ENCODE results near the gene DYRK1A. TPM values are rescaled to one million over a fixed set of nuclear protein-coding genes. Genes with fewer than 3 reads are reported as not detected.

DYRK1A gene
- total RNA-seq, 3 donors from 2014 or later = 53.8 to 60.1 (median 56.1) TPM

DNA sequence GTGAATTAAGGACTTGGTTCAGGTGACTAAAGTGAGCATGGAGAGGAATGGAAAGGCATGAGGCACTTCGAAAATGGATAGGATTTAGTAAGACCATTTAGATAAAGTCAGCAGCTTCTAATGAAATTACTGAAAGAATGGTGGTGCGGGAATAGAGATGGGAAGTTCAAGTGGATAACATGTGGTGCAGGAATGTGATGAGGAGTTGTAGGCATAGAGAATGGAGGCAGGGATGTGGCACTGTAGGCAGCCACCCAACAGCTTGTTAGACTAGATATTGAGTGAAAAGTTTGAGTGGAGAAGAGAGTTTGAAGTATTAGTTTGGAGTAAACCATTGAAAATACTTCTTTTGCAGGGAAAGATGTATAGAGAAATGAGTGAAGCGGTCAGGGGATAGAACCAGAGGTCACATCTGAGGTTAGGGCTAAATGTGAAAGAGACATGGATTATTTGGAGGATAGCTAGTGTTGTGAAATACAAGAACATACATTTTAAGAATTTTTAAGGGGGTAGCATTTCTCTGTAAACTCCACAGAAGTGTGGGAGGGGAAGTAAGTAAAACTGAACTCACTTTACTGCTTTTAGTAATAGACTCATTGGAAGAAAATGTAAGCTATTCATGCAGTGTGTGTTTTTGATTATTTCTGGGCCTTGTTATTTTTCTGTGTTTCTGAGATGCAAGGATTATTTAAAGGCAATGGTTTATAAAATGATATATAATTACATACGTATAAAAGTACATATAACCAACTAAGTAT, 46.2 kb downstream of the DYRK1A start:
- Mint-ChIP-seq H3K27me3 (ENCODE audit: low read depth) (no peaks in the 10 kb centered on the region), H3K4me3 (no peak overlapping the region), H3K9me3 (no peaks in the 10 kb centered on the region), H3K36me3 (ENCODE audit: insufficient read depth) (peaks cover 10% of the 10 kb centered on the region), H3K4me1 (ENCODE audit: low read depth) (peaks cover 79% of the 10 kb centered on the region)
- ATAC-seq = no peak
- no peak for DNase-seq

GRCh38 chr21:37413553-37414291, 47.1 kb downstream of the DYRK1A start:
- Mint-ChIP-seq H3K4me3 (no peak overlapping the region), H3K27me3 (ENCODE audit: low read depth) (no peaks in the 10 kb centered on the region), H3K36me3 (ENCODE audit: insufficient read depth) (peaks cover 8% of the 10 kb centered on the region), H3K9me3 (no peaks in the 10 kb centered on the region), H3K4me1 (ENCODE audit: low read depth) (peaks cover 79% of the 10 kb centered on the region)
- ATAC-seq = no peak
- DNase-seq = no peak

GRCh38 chr21:37414292-37415253, 48.0 kb downstream of the DYRK1A start:
- ATAC-seq (peak; percentile 58 to 59), DNase-seq (no peak)
- peaks cover 7% of the 10 kb centered on the region for H3K36me3 Mint-ChIP-seq (ENCODE audit: insufficient read depth)
- no peaks in the 10 kb centered on the region for H3K27me3 Mint-ChIP-seq (ENCODE audit: low read depth)
- peaks cover 83% of the 10 kb centered on the region for H3K4me1 Mint-ChIP-seq (ENCODE audit: low read depth)
- H3K9me3 Mint-ChIP-seq = no peaks in the 10 kb centered on the region
- no peak overlapping the region for H3K4me3 Mint-ChIP-seq

- DNase-seq (no peak), ATAC-seq (no peak)
- Mint-ChIP-seq H3K4me3 (no peak overlapping the region), H3K9me3 (no peaks in the 10 kb centered on the region), H3K4me1 (ENCODE audit: low read depth) (peaks cover 85% of the 10 kb centered on the region), H3K36me3 (ENCODE audit: insufficient read depth) (peaks cover 10% of the 10 kb centered on the region), H3K27me3 (ENCODE audit: low read depth) (no peaks in the 10 kb centered on the region)
These were observed 49.4 kb downstream of the DYRK1A start for GRCh38 chr21:37415939-37416338.

GRCh38 chr21:37416914-37417313, 50.3 kb downstream of the DYRK1A start:
- H3K4me1 Mint-ChIP-seq (ENCODE audit: low read depth) = peaks cover 81% of the 10 kb centered on the region
- ATAC-seq (no peak), DNase-seq (no peak)
- H3K4me3 Mint-ChIP-seq = no peak overlapping the region
- H3K9me3 Mint-ChIP-seq = no peaks in the 10 kb centered on the region
- no peaks in the 10 kb centered on the region for H3K27me3 Mint-ChIP-seq (ENCODE audit: low read depth)
- peaks cover 10% of the 10 kb centered on the region for H3K36me3 Mint-ChIP-seq (ENCODE audit: insufficient read depth)

DNA sequence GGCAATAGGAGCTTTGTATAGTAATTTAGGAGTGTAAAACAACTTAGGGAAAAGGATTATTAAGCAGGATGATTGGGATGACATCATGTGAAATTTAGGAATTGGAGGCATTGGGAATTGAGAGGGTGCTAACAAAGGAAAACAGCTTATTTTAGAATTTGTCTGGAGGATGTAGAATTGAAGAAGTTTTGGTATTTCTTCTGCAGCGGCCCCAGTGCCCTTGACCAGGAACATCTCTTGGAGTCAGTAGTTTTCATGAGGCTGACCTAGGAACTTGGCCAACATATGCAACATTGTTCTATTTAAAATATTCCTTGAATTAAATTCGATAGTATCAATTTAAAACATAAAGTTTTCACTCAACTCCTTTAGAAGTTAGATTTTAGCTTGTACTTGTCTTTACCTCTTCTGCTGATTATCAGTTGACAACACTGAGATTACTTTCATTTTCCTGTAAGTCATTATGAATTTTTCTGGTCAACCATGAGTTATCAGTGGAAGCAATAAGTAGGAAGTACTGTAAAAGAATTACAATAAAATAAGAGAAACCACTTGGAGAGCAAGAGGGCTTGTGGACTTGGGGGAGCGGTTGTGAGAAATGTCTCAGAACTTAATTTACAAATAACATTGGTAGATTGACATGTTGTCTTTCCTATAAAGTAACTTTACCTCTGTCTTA, 52.8 kb downstream of the DYRK1A start:
- H3K27me3 Mint-ChIP-seq (ENCODE audit: low read depth) = no peaks in the 10 kb centered on the region
- peak; percentile 51 to 52 for ATAC-seq
- peaks cover 73% of the 10 kb centered on the region for H3K4me1 Mint-ChIP-seq (ENCODE audit: low read depth)
- H3K9me3 Mint-ChIP-seq = no peaks in the 10 kb centered on the region
- peak overlapping the region; percentile 37 for H3K4me3 Mint-ChIP-seq
- H3K36me3 Mint-ChIP-seq (ENCODE audit: insufficient read depth) = peaks cover 21% of the 10 kb centered on the region
- no peak for DNase-seq

DNA sequence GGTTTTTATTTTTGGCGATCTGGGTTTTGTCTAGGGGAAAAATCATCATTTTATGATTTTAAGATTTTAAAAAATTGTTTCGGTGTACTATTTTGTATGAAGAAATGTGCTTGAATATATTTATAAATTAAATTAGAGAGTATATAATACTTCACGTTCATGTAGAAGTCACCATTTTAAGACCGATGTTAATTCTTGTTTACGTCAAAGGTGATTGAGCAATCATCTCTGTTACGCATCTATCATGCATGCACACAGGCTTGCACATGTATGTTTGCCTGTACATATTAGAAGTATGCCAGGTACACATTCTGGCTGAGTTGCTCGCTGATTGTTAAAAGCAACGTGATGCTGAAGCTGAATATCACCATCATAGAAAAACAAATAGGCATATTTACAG, 54.7 kb downstream of the DYRK1A start:
- no peaks in the 10 kb centered on the region for H3K9me3 Mint-ChIP-seq
- H3K4me1 Mint-ChIP-seq (ENCODE audit: low read depth) = peaks cover 59% of the 10 kb centered on the region
- no peak overlapping the region for H3K4me3 Mint-ChIP-seq
- H3K36me3 Mint-ChIP-seq (ENCODE audit: insufficient read depth) = peaks cover 28% of the 10 kb centered on the region
- ATAC-seq (no peak), DNase-seq (no peak)
- H3K27me3 Mint-ChIP-seq (ENCODE audit: low read depth) = no peaks in the 10 kb centered on the region

DNA sequence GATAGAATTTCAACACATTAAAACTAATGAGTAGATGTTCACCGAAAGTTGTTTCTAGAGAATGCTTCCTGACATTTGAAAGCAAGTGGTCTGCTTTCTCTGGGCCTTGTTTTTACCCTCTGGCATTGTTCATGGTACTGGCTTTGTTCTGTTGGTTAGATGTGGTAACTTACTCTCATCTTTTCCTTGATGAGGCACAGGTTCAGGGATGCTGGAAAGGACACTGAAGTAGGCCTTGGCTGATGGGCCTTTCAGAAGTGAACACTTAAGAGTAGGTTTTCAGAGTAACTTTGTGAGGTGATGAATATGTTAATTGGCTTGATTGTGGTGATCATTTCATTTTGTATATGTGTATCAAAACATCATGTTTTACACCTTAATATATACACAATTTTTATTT, 55.8 kb downstream of the DYRK1A start:
- no peaks in the 10 kb centered on the region for H3K9me3 Mint-ChIP-seq
- peaks cover 30% of the 10 kb centered on the region for H3K36me3 Mint-ChIP-seq (ENCODE audit: insufficient read depth)
- H3K27me3 Mint-ChIP-seq (ENCODE audit: low read depth) = no peaks in the 10 kb centered on the region
- ATAC-seq (no peak), DNase-seq (no peak)
- H3K4me3 Mint-ChIP-seq = no peak overlapping the region
- H3K4me1 Mint-ChIP-seq (ENCODE audit: low read depth) = peaks cover 58% of the 10 kb centered on the region

GRCh38 chr21:37423103-37423502, 56.5 kb downstream of the DYRK1A start:
- DNase-seq (no peak), ATAC-seq (no peak)
- Mint-ChIP-seq H3K36me3 (ENCODE audit: insufficient read depth) (peaks cover 34% of the 10 kb centered on the region), H3K27me3 (ENCODE audit: low read depth) (no peaks in the 10 kb centered on the region), H3K4me1 (ENCODE audit: low read depth) (peaks cover 55% of the 10 kb centered on the region), H3K4me3 (no peak overlapping the region), H3K9me3 (no peaks in the 10 kb centered on the region)

- Mint-ChIP-seq H3K36me3 (ENCODE audit: insufficient read depth) (peaks cover 38% of the 10 kb centered on the region), H3K4me1 (ENCODE audit: low read depth) (peaks cover 55% of the 10 kb centered on the region), H3K4me3 (no peak overlapping the region), H3K27me3 (ENCODE audit: low read depth) (no peaks in the 10 kb centered on the region), H3K9me3 (no peaks in the 10 kb centered on the region)
- no peak for ATAC-seq
- no peak for DNase-seq
These were observed 57.8 kb downstream of the DYRK1A start for GRCh38 chr21:37424396-37424795.

DNA sequence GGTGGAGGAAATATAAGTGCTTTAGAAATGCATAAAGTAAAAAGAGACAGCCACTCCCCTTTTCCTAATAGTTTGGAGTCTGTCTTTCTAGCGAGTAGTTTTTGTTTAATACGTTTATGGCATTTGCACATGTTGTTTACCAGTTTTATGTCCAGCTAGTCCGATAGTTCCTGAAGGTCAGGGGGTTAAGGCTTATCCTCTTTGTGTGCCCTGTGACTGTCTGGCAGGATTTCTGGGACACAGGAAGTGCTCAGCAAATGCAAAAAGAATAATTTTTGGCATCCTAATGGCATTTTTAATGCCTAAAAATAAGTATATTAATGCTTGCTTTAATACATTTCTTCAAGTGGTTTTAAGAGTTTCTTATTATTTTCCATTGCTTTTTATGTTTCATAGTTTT, 58.4 kb downstream of the DYRK1A start:
- no peak overlapping the region for H3K4me3 Mint-ChIP-seq
- peaks cover 52% of the 10 kb centered on the region for H3K4me1 Mint-ChIP-seq (ENCODE audit: low read depth)
- peaks cover 39% of the 10 kb centered on the region for H3K36me3 Mint-ChIP-seq (ENCODE audit: insufficient read depth)

GRCh38 chr21:37425684-37426083, 59.1 kb downstream of the DYRK1A start:
- ATAC-seq = no peak
- Mint-ChIP-seq H3K27me3 (ENCODE audit: low read depth) (no peaks in the 10 kb centered on the region), H3K9me3 (no peaks in the 10 kb centered on the region), H3K36me3 (ENCODE audit: insufficient read depth) (peaks cover 39% of the 10 kb centered on the region), H3K4me1 (ENCODE audit: low read depth) (peaks cover 53% of the 10 kb centered on the region), H3K4me3 (no peak overlapping the region)
- no peak for DNase-seq

More for the DNA sequence above, 58.4 kb downstream of the DYRK1A start:
- H3K9me3 Mint-ChIP-seq = no peaks in the 10 kb centered on the region
- H3K27me3 Mint-ChIP-seq (ENCODE audit: low read depth) = no peaks in the 10 kb centered on the region
- DNase-seq (no peak), ATAC-seq (no peak)

- H3K4me1 Mint-ChIP-seq (ENCODE audit: low read depth) = peaks cover 61% of the 10 kb centered on the region
- peaks cover 46% of the 10 kb centered on the region for H3K36me3 Mint-ChIP-seq (ENCODE audit: insufficient read depth)
- ATAC-seq (no peak), DNase-seq (no peak)
- H3K4me3 Mint-ChIP-seq = no peak overlapping the region
- H3K27me3 Mint-ChIP-seq (ENCODE audit: low read depth) = no peaks in the 10 kb centered on the region
- H3K9me3 Mint-ChIP-seq = no peaks in the 10 kb centered on the region
These were observed 60.6 kb downstream of the DYRK1A start for GRCh38 chr21:37427221-37427620.

DNA sequence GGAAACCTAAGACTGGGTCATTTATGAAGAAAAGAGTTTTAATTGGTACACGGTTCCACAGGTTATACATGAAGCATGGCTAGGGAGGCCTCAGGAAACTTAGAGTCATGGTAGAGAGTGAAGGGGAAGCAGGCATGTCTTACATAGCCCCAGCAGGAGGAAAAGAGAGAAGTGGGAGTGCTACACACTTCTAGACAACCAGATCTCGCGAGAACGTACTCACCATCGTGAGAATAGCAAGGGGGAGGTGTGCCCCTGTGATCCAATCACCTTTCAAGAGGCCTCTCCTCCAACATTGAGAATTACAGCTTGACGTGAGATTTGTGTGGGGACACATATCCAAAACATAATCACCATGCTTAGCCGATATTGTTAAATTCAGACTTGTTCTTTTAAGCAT, 62.8 kb downstream of the DYRK1A start:
- H3K4me1 Mint-ChIP-seq (ENCODE audit: low read depth) = peaks cover 62% of the 10 kb centered on the region
- H3K4me3 Mint-ChIP-seq = no peak overlapping the region
- peaks cover 39% of the 10 kb centered on the region for H3K36me3 Mint-ChIP-seq (ENCODE audit: insufficient read depth)
- ATAC-seq (no peak), DNase-seq (no peak)
- H3K27me3 Mint-ChIP-seq (ENCODE audit: low read depth) = no peaks in the 10 kb centered on the region
- H3K9me3 Mint-ChIP-seq = no peaks in the 10 kb centered on the region

Measured in activated T-cell treated with anti-CD3 and anti-CD28 coated beads, Interleukin-2, amount 50 U/mL, for 4 hours (primary cell).